IPS-NIHi7 (cell line): ENCODE data around the gene ATP1A4.

Experiments used
- DNase-seq: peaks from one replicate; pipeline ENCODE4 v3.0.0; 2012; ENCODE audit warnings: mixed read lengths; ENCODE audit errors: extremely low spot score

Gene ATP1A4

DNA sequence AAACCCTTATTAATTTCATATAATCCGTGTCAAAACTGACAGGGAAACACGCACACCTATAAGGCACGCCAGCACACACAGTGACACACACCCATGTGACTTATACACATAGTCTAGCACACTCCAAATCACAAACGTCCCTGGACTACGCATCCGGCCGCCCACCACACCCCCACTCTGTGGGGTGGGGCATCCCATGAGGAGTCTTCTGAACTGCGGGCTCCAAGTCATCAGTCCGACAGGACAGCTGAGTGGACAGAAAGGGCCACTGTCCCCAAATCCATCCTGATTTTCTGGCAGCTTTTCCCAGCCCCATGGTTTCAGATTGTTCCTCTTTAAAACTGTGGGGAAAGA lies 54.6 kb downstream of the ATP1A4 start:
- DNase-seq, result no peak

DNA sequence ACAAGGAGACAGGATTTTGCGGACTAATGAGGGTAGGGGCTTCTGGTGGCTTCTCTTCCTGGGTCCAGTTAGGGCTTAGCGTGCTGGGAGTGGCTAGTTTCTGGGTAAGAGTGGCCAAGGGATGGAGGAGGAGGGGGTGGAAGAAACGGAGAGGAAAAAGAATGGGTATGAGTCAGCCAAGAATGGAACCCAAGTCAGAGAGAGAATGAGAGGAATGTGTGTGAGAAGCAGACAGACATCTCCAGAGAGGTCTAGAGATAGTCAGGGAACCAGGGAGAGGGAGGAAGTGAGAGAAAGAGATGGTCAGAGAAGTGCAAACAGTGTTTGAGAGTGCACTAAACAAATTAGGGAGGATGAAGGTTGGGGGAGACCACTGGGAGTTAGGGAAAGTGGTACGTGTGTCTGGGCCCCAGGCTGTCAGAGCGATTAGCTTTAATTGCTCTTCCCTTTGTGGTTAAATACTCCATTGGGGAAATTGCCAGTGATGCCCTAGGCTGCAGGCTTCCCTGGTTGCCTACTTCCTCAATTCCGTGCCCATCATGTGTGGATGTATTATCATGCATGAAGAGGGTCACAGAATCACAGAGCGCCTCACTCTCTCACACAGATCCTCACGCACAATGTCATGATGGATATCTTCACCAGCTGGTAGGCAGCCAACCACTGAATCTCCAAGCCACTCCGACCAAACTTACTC lies 55.2 kb downstream of the ATP1A4 start:
- peak; percentile 75 for DNase-seq

DNA sequence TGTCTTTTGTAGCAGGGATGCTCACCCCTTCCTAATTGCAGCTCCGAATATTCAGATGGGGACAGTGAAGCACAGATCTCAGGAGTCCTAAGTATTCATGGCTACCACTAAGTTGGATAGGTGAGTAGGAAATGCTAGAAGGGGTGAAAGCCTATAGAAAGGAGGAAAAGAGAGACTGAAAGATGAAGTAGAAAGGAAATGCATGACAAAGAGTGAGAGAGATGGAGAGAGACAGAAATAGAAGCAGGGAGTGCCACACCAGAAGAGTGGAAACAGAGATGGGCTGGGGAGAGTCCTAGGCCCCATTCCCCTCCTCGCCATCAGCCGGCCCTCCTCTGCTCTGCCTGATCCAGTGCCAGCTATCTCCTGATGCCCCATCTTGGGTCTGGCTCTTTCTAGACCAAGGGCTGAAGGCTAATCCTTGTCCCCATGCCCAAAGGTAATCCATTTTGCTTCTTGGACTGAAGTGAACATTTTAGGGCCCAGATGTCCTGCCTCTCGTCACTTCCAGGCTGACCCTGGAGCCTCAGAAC lies 55.8 kb downstream of the ATP1A4 start:
- no peak for DNase-seq

GRCh38 chr1:160207771-160208556 lies 56.6 kb downstream of the ATP1A4 start:
- no peak for DNase-seq

- DNase-seq, result no peak
Measured at GRCh38 chr1:160208557-160209320, 57.3 kb downstream of the ATP1A4 start.

DNA sequence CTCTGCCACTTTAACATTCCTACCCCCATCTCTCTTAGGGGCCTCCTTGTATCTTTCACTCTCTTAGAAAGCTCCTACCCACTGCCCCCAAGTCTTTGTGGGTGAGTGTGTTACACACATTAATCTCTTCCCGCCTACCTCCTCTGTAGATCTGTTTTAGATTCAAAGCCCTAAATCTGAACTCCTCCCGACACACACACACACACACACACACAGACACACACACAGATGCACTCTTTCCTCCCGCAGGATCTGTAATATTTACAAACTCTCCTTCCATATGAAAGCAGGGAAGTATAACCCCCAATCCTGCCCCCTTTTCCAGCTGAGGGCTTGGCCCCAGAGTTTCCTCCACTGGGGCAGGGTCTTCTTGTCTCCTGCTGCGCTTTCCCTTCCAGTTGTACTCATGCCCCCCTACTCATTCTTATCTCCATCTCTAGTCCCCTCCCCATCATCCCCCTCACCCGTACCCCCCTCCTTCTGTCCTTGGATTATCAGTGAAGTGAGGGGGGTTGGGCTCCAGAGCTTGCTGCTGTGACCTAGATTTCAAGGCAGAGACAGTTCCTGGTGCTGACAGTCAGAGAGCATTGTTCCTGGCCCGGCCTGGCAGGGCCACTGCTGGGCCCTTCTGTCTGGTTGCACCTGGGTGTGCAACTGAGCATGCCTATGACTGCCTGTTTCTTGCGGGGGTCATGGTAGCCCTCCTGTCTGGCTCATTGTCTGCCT lies 58.1 kb downstream of the ATP1A4 start:
- DNase-seq, result no peak

DNA sequence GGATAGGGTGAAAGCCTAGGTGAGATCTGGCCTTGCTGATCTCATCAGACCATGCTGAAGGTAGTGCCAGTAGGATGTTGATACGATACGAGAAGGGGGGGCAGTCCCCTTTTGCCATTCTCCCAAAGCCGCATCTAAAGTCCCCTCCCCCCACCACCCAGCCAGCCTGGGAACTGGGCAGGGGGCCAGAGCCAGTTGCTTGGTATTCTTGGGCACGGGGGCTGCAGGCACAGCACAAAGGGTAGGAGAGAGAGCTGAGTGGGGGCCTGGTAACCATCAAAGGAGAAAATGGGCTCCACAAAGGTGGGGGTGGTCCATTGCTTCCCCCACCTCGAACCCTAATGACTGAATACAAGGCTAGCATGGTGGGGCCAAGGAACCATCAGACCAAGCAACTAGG lies 59.2 kb downstream of the ATP1A4 start:
- no peak for DNase-seq

DNA sequence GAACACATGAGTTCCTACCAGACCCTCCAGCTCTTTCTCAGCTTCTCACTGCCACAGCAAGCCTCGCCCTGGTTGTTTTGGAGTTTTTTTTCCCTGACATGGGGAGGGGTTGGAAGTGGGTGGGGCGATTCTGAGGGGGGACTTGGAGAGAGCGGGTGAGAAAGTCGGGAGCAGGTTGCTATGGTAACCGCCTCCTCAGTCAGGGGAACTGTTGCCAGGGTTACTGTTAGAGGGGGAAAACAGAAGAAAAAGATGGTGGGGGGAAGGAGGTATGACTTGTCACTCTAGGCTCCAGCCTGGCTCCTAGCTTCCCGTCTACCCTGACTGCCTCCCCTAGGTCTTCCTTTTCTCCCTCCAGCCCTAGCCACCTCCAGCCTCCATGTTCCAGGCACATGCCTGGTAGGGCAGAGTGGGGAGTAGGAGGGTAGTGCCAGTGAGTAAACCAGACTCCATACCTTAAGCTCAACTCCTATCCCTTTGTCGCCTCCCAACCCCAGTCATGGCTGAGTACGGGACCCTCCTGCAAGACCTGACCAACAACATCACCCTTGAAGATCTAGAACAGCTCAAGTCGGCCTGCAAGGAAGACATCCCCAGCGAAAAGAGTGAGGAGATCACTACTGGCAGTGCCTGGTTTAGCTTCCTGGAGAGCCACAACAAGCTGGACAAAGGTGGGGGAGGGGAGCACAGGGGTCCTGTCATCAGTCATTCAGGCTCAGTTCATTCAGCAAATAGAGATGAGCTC lies 59.8 kb downstream of the ATP1A4 start:
- DNase-seq, result no peak

DNA sequence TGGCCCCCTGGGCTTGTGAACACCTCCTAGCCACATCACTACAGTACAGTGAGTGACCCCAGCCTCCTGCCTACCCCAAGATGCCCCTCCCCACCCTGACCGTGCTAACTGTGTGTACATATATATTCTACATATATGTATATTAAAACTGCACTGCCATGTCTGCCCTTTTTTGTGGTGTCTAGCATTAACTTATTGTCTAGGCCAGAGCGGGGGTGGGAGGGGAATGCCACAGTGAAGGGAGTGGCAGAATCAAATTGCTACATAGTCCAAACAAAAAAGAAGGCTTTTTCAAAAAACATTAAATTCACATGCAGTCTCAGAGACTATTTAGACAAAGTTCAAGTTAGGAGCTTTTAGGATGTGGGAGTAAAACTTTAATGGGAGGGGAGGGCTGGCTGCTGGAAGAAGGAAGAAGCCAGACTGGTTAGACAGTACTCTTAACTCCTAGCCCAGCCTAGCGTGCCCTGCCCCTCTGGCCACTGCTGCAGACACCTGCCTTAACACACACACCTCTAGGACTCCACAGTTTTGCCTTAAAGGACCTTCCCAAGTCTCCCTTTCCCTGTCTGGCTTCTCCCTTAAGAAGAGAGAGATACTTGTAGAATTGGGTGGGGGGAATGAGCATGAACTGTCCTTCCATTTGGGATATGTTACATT lies 63.2 kb downstream of the ATP1A4 start:
- no peak for DNase-seq

GRCh38 chr1:160216301-160216700 lies 64.9 kb downstream of the ATP1A4 start:
- no peak for DNase-seq

GRCh38 chr1:160217481-160218051 lies 66.2 kb downstream of the ATP1A4 start:
- no peak for DNase-seq

DNA sequence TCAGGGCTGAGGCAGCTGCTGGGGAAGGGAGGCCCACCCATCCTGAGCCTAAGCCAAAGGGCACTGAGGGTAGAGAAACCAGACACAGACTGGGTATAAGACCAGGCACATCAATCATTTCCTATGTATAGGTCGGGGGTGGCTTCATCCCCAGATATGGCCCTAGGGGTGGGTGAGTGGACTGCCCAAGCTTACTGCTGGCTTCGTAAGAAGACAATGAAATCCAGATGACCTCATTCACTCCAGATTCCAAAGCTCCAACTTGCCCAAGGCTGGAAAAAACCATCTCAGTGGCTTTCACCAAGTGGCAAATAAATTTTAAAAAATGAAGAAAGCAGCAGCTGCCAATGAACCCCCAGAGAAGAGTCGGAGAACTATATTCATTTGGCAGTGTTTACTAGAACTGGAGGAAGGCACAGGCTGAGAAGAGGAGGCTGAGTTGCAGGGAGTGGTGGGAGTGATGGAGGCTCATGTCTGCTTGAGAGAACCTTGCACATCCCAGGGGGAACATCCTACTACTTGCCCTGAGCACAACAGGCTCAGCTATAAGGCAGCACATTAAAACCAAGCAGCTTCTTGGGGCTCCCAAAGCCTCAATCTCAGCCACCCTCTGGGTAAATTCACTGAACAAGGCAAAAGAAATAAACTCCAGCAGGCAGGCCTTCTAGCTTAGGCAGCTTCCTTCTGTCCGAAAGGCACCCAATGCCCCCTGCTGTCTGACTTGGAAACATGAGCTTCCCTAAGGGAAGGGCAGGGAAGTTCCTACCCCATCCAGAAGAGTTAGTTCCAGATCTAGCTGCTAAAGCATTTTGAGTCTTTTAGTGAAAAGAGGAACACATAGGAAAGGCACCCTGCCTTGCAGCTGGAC lies 67.9 kb downstream of the ATP1A4 start:
- DNase-seq, result peak; percentile 77

- no peak for DNase-seq
Measured at GRCh38 chr1:160220301-160220700, 68.9 kb downstream of the ATP1A4 start.

- no peak for DNase-seq
Measured at GRCh38 chr1:160221089-160221488, 69.7 kb downstream of the ATP1A4 start.

GRCh38 chr1:160222546-160222945 lies 71.1 kb downstream of the ATP1A4 start:
- no peak for DNase-seq

GRCh38 chr1:160224606-160225005 lies 73.2 kb downstream of the ATP1A4 start:
- DNase-seq, result no peak

GRCh38 chr1:160225345-160225744 lies 73.9 kb downstream of the ATP1A4 start:
- no peak for DNase-seq

DNA sequence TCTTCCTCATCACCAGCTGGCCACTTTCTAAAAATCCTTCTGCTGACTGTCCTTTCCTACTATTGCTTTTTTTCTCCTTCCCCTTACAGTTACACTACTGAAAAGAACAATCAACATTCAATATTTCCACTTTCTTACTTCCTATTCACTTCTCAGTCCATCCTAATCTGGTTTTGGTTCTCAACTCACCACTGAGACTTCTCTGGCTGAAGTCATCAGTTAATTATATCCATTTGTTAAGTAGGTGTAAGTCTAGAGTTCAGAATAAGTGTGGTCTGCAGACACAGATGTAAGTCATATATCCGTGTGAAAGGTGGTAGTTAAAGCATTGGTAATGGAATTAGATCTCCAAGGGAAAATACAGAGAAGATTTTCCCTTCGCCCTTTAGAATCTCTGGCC lies 75.2 kb downstream of the ATP1A4 start:
- DNase-seq, result no peak

GRCh38 chr1:160227034-160227433 lies 75.6 kb downstream of the ATP1A4 start:
- DNase-seq, result no peak
